Medulla oblongata (tissue), 1 donor: ENCODE results near the gene SMPDL3A.
A peak's percentile ranks its signal among the peaks of the same experiment; 100 is the strongest.

ENCODE experiments used
- DNase-seq: peaks from one replicate; pipeline ENCODE4 v3.0.0-alpha.2; 2015; ENCODE audit errors: extremely low spot score

The SMPDL3A gene

DNA sequence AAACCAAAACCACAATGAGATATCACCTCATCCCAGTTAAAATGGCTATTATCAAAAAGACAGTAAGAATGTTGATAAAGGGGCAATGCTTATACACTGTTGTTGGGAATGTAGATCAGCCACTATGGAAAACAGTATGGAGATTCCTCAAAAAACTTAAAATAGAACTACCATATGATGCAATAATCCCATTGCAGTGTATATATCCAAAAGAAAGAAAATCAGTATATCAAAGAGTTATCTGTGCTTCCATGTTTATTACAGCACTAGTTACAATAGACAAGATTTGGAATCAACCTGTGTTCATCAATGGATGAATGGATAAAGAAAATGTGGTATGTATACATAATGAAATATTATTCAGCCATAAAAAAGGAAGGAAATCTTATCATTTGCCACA, 13.1 kb upstream of the SMPDL3A start:
- DNase-seq, result no peak

DNA sequence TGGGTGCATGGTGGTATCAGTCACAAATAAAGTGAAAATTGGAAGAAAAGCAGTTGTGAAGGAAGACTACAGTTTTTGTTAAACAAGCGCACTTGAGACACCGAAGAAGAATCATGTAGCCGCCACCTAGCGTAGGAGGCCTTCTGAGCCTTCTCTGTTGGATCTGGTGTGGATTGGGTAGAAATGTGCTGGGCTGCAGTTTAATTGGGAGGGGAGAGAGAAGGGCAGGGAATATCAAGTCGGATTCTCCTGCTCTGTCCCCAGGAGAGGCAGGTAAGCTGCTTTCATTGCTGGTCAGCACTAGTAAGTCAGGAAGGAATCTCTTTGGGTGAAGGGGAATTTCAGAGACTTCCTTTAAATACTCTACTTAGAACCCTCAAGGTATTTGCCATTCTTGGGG, 10.8 kb upstream of the SMPDL3A start:
- DNase-seq, result no peak

DNA sequence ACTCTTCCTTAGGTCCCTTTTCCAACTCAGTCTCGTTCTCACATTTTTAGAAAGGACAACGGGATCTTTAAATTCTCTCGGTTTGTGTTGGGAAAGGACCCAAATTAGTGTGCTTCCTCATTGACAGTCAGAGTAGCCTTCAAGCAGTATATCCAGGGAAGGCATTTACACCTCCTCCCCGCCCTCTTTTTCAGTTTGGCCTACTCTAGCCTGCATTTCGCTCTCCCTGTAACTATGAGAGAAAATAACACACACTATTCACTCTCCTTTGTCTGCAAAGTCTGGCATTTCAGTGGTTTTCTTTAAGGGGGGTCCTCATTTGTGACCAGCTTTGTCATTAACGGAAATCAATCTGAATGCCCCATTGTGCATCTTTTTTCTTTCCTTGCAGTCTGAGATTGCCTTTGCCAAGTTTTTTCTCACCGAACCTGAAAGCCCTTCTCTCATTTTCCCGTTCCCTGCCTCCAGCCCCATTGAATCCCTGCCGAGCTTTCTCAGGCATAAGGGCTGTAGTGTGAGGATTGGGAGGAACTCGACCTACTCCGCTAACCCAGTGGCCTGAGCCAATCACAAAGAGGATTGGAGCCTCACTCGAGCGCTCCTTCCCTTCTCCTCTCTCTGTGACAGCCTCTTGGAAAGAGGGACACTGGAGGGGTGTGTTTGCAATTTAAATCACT, 9.9 kb upstream of the SMPDL3A start:
- DNase-seq, result peak; percentile 79

DNA sequence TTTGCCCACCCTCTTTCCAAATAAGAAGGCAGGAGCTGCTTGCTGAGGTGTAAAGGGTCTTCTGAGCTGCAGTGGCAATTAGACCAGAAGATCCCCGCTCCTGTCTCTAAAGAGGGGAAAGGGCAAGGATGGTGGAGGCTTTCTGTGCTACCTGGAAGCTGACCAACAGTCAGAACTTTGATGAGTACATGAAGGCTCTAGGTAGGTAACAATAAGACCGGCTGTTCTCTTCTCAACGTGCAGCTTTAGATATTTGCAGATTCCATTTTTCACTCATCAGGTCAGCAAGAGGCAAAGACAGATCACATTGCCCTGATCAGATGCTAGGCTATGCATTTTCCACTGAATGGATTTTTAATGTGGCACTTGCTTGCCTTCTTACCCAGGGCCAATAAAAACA, 9.4 kb upstream of the SMPDL3A start, which contains the start of gene FABP7:
TSS of gene FABP7 (plus strand) at position 50 of the 400 bp plus-strand sequence. CDS start at position 129, 79 bp downstream.
- no peak for DNase-seq

DNA sequence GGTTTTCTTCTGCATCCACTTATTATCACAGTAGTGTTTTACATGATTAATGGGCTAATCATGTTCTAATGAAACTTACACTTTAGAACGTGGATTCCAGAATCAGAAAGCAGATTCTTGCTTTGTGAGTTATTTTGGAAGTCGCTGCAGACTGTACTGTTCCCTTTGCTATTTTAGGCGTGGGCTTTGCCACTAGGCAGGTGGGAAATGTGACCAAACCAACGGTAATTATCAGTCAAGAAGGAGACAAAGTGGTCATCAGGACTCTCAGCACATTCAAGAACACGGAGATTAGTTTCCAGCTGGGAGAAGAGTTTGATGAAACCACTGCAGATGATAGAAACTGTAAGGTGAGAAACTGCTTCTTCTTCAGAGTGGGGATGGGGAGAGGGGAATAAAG, 8.9 kb upstream of the SMPDL3A start:
- DNase-seq, result no peak

DNA sequence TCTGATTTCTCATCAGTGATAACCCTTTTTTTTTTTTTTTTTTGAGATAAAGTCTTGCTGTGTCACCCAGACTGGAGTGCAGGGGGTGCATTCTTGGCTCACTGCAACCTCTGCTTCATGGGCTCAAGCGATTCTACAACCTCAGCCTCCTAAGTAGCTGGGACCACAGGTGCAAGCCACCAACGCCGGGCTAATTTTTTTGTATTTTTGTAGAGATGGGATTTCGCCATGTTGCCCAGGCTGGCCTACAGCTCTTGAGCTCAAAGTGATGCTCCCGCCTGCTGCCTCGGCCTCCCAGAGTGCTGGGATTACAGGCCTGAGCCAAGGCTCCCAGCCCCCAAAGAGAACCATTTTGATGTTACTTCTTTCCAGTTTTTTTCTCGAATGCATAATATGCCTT, 7.3 kb upstream of the SMPDL3A start:
- no peak for DNase-seq

DNA sequence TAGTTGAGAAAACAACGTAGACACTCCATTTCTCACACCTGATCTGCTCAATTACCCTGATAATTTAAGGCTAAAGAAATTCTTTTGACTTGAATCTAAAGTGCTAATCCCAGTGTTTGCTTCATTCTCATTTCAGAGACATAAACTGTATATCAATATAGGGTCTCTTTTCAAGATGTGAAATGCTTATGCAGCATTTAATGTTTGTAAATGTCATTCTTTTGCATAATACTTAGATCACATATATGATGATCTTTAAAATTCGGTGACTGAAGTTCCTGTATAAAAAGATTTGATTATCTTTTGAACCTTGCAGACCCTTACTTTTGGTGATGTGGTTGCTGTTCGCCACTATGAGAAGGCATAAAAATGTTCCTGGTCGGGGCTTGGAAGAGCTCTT, 5.7 kb upstream of the SMPDL3A start:
- no peak for DNase-seq

DNA sequence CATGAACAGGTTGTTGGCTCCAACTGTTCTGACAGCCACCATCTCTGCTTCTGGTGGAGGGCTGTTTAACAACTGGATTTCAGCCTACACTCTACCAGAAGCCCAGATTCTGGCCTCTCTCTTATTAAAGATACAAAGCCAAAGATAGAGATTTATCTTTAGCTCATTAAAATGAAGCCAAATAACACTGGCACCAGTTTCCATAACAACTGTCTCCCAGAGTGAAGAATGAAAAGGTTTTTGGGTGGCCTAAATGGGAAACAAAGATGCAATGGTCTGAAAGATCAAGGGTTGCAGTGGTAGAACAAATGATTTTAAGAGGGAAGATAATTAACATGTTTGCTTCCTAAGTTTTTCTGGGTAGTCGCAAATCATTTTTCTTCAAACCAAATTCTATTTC, 3.2 kb upstream of the SMPDL3A start:
- no peak for DNase-seq

DNA sequence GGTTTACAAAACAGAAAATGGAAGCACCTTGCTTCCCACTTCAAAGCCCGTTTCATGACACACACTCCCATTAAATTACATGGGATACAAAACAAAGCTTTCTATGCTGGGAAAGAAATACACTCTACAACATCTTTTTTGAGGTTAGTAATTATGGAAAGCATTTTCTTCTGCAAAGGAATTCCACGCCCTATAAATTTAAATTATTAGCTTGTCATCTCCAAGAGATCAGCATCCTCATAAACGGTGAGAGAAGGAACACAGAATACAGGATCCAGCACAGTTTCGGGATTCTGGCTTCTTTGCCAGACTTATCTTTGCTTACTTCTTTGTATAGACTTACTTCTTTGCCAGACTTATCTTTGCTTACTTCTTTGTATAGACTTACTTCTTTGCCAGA, 1.3 kb upstream of the SMPDL3A start:
- no peak for DNase-seq

DNA sequence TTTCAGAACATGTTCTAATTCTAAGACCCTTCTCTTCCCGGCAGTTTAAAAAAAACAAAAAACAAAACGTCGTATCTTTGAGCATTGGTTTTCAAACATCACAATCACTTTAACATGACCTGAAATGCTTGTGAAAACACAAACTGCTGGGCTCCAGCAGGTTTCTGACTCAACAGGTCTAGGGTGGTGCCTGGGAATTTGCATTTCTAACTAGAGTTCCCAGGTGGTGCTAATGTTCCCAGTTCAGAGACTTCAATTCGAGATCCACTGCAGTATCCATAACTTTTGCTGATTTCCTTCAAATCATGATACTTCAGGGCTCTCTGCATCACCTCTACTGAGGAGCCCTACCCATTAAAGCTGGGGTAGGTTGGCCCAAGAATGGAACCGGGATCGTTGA, 850 bp upstream of the SMPDL3A start:
- DNase-seq, result no peak

DNA sequence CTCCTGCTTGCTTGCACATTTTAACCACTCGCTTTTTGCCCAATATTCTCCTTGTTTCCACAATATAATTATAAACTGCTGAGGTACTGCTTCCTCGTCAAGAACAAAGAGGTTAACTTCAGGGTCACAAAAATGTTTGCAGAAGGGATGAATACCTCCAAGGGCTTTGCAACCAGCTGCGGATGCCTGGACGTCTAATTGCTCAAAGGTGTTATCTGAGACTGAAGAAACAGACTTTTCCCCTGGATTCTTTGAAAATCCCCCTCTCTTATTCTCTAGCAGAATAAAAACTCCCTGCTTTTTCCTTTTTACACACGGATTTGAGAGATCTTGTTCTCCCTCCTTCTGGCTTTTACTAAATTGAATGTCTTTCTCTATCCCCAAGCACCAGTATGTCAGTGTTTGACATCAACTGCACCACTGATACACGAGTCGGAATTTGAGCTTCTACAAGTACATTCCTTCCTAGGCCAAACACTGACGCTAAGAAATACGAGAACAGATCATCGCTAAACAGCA, 336 bp upstream of the SMPDL3A start:
- DNase-seq, result no peak

DNA sequence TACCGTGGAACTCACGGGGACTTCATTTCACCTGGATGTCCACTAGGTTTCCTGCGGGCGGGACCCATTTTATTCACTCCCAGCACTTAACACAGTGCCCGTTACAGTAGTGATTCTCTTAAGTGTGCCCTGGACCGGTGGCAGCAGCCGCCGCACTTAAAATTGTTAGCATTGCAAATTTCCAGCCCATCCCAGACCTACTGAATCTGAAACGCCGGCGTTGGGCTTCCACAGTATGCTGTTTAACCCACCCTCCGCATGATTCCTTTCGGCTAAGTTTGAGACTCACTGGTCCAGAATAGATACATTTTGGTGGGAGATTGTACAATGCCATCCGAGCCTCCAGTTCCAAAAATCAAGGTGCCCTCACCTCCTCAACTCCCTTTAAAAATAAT, 967 bp downstream of the SMPDL3A start:
- no peak for DNase-seq

DNA sequence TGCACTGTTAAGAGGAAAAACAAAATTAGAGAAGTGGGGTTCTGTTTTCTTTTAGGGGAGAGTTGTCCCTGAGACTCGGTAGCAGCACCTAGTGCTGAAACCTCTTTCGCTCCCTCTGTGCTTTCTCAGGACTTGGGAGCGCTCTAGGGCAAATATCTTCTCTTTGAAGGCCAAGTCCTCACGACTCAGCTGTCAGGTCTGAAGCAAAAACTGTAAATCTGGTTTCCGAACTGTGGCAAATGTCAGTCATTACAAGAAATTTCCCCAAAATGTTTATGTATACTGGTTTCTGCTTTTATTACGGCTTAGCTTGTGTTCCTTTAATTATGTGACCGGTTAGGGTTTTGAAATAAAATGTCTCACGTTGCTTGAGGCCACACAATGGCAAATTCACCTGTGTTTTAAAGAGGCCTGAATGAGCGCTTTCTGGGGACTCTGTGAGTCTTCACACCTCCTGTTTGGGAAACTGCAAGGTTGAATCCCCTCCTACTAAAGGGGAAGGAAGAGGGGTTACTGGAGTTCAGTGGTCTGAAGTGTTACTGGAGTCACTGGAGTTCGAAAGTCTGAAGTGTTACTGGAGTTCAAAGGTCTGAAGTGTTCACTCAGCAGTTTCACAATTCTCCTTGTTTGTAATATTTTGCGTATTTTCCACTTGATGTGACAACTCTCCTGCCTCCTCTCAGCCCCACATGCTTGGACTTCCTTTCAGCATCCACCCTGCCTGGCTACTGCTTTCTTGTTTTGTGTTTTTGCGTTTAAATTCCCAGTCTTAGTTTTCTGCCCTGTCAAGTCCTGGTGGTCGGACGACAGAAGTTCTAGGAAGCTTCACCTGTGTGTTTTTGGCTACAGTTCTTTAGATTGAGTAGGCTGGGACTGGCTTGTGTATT, 1.6 kb downstream of the SMPDL3A start:
- peak; percentile 64 for DNase-seq

DNA sequence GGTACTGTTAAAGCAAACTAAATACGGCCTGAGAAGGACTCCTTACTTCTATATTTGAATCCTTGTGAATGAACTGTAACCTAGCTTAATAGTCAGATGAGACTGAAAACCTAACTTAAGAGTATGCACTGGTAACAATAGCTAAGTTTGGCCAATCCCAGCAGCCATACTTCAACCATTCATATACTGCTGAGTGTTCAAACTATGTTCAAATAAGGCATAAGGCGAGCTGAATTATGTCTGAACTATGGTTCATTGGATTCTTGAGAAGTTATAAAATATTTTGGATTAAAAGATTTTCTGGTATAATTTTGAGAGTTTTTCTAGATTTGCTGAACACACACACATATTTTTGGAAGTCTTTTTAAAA, 2.2 kb downstream of the SMPDL3A start:
- DNase-seq, result no peak

DNA sequence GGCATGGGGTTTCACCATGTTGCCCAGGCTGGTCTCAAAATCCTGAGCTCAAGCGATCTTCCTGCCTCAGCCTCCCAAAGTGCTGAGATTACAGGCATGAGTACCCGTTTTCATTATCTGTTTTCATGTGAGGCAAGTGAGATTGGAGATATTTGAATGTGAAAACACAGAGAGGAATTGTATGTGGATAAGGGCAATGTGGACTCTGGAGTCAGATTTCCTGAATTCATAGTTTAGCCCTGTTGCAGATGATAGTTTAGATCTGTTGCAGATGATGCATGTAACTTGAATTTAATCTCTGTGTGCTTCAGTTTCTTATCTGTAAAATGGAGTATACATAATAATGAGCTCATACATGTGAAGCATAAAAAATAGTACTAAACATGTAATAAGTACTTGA, 3.7 kb downstream of the SMPDL3A start:
- DNase-seq, result no peak

DNA sequence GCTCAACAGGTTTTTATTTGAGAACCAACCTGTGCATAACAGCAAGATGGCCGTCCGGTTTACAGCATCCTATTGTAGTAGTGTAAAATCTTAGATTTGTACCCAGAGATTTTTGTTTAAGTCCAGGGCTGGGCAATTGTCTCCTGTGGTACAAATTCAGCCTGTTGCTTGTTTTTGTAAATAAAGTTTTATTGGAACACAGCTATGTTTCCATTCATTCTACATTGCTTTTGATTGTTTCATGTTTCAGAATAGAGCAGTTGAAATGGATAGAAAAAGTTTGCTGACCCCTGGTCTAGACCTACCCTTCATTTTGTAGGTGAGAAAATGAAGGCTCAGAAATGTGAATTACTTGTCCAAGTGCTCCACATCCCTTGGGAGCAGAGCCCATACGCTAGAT, 8.5 kb downstream of the SMPDL3A start:
- no peak for DNase-seq

DNA sequence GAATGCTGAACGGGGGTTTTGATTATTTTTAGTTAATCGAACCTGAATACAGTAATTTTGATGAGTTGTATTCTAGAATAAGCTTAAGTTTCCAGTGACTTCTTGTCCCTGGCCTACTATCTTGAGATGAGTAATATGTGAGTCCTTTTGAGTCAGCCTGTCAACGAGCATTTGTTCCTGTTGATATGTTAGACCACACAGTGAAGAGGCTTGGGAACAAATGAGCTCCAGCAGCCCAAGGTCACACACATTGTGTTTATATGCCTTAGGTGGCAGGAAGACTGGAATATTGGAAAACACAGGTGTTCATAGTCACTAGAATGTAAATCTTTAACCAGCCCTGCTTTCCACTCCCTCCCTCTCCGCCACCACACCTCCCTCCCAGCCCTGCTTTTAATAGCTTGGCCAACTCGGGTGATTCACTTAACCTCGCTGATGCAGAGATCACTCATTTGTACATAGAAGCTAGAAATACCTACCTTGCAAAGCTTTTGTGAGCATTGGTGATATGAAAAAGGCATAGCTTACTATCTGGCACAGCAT, 9.1 kb downstream of the SMPDL3A start:
- DNase-seq, result no peak

DNA sequence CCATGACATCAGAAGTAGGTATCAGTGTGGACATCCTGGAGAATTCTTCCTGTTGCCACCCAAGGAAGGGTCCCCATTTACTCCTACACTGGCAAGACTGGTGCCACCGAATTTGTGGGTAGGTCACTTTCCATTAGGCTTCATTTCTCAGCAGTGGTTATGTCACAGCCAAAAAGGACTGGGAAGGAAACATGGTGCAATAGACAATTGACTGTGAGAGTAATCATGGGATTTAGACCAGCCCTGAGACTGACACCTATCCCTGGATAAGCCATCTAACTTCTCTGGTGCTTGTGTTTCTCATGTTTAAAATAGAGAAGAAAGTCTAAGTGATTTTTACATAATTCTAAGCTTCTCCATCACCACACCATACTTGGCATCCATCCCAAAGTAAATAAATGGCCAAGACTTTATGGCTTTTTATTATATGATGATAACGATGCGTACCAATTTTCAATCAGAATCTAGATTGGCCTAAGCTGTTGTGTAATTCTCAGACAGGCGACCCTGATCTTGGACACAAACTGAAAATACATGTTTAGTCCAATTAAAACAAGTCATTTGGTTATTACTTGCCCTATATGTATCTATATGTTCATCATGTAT, 10.2 kb downstream of the SMPDL3A start:
- no peak for DNase-seq

DNA sequence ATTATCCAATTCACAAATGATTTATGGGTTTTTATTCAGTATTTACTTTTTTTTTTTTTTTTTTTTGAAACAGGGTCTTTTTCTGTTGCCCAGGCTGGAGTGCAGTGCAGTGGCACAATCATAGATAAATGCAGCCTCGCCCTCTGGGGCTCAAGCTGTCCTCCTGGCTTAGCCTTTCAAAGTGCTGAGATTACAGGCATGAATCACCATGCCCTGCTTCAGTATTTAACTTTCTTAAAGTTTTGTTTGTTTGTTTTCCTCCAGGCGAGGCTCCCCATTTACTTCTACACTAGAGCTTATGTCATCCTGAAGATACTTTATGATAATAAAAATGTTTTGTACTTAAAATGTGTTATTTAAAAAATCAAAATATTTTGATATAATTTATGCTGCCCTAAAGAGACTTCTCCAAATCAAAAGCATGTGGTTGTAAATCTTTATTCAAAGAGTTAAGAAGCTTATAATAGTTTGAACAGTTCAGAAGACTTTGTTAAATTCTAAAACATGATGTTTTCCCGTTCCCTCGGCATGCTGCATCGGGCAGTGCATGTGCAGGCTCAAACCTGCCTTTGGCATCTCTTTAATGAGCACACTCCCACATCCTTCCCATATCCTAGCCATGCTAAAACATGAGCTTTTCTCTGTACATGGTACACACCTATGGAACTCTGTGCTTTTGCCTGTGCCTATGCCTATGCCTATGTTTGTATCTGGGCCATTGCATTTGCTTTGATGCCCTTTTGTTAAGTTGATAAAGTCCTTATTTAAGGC, 11.0 kb downstream of the SMPDL3A start:
- DNase-seq, result no peak

DNA sequence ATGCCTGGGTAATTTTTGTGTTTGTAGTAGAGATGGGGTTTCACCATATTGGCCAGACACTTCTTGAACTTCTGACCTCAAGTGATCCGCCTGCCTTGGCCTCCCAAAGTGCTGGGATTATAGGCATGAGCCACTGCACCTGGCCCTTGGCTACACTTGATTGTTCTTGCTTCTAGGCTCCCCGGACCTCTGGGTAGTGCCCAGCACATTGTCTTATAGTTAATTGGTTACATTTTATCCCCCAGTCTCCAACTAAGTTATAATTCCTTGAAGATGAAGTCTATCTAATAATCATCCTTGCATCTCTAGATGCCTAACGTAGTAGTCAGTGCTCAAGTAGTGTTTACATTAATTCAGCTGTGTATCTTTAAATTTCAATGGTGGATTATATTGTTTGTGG, 11.8 kb downstream of the SMPDL3A start:
- DNase-seq, result no peak

DNA sequence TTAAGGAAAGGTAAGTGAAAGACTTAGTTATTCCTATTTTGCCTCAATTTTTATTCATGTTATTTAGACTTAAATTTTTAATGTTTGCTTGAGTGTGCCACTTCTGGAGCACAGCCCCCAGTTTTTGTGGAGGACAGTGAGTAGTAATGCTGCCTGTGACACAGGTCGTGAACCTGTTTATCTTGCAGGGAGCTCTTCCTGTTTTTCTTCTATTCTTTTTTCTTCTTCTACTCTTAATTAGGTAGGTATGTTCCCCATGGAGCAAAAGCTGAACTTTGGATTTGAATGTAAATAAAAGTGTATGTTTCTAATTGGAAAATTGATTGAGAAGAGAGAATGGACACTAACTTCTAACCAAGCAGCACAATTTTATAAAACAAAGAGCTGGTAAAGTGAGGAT, 12.3 kb downstream of the SMPDL3A start:
- no peak for DNase-seq
